GOT3 (cell line): Measurements from ENCODE around the gene CCDC69.
"Not testable (repeated sequence)": the region's sequence is repeated elsewhere in the genome, so short reads cannot be mapped to it uniquely, and the experiment has no call there.

Experiments used
- DNase-seq: peaks from one replicate; lab custom pipeline; 2025; ENCODE audit warnings: mixed read lengths; lab: John Stamatoyannopoulos, UW

The CCDC69 gene

DNA sequence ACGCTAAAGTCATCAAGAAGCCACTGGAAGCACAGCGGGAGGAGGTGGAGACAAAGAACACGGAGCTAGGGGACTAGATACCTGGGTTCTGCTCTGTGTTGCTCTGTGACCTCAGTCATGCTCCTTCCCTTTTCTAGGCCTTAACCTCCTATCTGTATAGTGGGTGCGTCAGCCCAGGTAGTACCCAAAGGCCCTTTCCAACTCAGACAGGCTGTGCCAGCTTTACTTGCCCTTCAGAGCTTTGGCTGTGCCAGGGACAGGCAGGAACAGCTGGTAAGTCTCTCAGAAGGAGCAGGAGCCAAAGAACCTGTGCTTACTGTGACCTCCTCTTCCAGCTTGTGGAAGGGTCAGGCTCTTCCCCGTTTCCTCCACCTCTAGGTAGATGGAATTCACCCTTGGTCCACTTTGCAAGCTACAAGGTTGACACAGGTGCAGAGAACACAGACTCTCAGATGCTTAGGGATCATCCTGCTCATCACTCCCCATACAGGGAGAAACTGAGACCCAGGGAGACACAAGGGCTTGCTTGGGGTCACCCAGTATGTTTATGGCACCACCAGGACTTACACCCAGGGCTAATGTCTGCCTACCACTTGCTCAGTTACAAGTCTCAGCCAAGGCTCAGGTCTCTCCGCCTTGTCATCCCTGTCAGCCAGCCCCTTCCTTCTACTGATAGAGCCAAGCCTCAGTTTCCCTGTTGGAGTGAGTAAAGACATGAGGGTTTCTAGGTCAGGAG is 1.7 kb downstream of the CCDC69 start:
- no peak for DNase-seq

DNA sequence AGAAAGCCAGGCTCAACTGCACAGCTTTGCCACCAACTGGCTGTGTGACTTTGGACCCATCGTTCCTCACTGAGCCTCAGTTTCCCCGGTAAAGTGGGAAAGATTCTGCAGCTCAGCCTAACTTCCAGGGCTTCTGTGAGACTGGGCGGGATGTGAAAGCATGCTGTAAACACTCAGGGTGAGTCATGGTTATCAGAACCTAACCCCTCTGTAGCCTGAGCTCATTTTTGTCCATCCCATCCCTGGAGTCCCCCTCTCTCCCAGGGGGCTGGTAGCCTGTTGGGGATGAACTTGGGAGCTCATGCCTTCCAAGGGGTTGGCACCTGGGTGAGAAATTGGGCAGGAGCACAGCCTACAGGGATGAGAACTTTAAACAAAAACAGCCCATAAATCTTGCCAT is 2.3 kb downstream of the CCDC69 start:
- no peak for DNase-seq

- no peak for DNase-seq
Measured at GRCh38 chr5:151219789-151220188, 4.1 kb downstream of the CCDC69 start.

DNA sequence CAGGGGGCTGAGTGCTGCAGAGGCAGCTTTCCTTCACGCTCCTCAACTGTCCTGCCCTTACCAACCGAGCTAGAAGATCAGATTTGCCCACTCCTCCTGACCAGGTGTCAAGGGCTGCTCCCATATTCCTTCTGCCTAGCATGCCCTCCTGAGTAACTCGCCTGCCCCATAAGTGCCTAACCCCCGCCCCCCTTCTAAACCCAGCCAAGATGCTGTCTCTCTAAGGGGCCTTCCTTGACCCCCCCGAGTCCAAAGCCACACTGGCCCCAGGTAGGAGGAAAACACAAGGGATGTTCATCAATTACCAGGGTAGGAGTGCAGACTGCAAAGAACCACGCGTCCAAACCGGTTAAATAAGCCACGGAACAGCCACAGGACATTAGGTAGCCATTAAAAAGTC is 4.8 kb downstream of the CCDC69 start:
- no peak for DNase-seq

- DNase-seq: no peak
Measured at GRCh38 chr5:151218177-151218576, 5.7 kb downstream of the CCDC69 start.

DNA sequence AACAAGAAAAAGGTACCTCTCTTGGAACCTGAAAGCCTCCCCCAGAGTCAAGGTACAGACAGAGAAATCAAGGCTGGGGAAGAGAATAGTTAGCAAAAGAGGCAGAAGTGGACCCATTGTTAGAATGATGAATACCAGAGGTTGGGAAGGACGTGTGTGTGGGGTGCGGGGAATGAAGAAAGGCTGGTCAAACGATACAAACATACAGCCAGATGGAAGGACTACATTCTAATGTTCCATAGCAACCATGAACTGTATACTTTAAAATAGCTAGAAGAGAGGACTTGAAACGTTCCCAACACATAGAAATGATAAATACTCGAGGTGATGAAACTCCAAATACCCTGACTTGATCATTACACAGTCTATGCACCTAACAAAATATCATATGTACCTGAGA is 7.1 kb downstream of the CCDC69 start:
- DNase-seq: no peak

- no peak for DNase-seq
Measured at GRCh38 chr5:151215546-151215880, 8.4 kb downstream of the CCDC69 start.

GRCh38 chr5:151214614-151215545 is 9.0 kb downstream of the CCDC69 start:
- no peak for DNase-seq

DNA sequence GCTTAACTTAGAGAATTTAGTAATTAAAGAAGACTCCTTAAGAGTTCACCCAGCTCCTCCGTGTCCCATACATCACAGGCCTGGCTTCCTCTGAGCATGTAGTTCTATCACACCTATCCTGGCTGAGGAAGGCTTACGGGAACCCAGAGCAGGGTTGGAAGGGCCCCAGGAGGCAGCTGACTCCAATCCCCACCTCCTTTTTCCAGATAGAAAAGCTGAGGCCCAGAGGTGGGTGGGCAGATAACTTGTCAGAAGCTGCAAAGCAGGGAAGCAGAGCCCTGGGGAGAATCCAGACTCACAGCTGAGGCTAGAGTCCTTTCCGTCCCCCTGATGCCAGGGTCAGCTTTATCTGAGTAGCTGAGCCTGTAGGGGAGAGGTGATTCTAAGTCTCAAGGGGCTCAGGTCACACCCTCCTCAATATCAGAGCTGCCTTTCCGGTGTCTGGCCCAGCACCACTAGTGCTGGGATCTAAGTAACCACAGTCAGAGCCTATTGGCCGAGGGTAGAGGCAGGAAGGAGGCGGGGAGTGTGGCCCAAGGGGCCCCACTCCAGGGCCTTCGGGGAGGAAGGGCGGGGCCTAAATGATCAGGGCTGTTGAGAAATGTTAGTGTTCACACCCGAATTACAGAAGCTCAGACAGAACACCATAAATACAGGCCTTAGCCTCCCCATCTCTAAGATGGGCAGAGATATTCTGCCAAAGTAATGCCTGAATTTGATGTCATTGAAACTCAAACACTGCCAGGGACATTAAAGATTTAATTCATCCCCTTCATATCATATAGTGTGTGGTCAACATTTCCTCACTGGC is 9.9 kb downstream of the CCDC69 start:
- no peak for DNase-seq

DNA sequence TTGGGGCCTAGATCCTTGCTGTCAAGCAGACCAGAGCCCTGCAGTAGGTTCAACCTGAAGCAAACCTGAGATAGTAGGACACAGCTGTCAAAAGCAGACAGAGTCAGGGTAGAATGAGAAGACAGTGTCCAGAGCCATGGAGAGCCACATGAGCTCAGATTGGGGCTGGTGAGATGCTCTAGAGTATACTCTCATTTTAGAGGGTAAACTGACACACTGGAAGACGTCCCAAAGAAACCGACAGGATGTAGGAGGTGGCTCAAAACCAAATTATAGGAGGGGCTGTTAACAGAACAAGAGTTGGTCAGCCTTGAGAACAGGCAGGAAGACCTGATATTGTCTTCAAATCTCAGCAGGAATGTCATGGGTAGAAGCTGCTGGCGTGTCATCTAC is 11.5 kb downstream of the CCDC69 start:
- DNase-seq: no peak

- DNase-seq: no peak
Measured at GRCh38 chr5:151208481-151208914, 15.4 kb downstream of the CCDC69 start.

DNA sequence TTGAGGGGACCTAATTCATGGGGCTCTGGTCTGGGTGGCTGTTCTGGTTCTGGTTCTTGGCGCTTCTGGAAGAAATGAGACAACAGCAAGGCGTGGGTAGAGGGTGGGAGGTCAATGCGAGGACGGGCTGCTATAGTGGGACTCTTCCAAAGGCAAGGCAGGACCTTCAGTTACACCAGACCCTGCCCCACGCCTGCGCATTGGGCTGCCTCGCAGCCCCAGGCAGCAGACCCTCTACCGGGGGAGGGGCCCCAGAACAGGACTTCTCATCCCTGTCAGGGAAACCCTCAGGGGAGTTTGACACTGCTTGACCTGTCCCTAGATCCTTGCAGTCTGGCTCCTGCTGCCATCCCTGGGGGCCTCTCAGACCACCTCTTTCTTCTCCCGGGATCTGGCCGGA is 18.5 kb downstream of the CCDC69 start:
- DNase-seq: no peak

DNA sequence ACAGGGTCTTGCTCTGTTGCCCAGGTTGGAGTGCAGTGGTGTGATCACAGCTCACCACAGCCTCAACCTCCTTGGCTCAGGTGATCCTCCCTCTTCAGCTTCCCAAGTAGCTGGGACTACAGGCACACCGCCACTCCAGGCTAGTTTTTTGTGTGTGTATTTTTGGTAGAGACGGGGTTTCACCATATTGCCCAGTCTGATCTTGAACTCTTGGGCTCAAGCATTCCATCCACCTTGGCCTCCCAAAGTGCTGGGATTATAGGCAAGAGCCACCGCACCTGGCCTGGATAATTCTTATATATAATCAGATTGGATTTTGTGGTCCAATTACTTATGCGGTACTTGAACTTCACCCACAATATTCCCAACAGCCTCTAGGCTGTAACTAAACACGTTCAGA is 19.8 kb downstream of the CCDC69 start:
- no peak for DNase-seq

DNA sequence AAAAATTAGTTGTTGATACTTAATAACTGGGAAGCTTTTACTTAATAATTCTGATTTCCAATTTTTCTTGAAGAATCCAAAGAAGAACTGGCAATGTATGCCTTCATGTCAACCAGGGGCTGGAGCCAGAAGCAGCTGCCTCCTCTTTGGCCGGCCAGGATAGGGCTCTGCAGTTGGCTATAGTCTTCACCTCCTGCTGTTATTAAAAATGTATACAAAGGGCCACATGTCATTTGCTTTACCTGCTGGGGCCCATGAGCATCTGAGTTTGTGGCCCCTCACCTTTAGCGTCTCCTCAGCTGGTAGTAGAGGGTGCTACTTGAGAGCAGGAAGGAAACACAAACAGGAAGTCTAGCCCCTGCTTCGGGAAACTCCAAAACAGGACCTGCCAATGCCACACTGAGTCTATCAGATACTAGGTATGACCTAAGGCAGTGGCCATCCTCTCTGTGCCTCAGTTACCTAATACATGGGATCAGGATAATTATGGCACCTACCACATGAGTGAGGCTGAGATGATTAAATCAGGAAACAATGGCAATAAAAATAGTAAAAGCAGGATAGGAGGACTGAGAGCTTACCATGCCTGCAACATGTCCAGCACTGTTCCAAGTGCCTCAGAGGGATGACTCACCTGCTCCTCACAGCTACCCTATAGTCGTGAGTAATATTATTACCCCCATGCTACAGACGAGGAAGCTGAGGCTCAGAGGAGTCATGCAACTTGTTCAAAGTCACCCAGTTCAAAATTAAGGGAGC is 21.3 kb downstream of the CCDC69 start:
- DNase-seq: no peak

DNA sequence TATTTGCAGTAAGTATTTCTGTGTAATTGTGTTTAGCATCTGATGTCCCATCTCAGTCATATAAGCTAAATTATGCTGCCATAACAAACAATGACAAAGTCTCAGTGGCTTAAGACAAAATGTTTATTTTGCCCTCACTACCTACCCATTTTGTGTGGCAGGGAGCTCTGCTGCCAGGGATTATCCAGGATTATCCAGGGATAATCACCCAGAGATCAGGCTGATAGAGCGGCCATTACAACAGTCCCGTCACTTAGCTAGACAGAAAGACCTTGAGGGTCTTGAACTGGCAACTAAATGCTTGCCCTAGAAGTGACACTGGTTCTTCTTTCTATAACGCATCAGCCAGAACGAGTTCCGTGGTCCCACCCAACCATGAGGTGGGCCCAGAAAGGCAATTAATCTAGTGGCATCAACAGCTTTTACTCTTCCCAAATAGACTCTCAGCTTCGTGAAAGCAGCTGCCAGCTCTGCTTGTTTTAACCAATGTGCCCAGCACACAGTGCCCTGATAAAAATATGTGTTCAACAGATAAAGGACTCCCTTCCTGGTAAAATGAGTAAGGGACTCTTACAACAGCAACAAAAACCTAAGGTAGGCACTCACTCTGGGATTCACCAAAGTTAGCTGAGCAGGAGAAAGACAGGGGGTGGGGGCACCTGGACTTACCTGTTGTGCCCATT is 22.8 kb downstream of the CCDC69 start:
- no peak for DNase-seq

DNA sequence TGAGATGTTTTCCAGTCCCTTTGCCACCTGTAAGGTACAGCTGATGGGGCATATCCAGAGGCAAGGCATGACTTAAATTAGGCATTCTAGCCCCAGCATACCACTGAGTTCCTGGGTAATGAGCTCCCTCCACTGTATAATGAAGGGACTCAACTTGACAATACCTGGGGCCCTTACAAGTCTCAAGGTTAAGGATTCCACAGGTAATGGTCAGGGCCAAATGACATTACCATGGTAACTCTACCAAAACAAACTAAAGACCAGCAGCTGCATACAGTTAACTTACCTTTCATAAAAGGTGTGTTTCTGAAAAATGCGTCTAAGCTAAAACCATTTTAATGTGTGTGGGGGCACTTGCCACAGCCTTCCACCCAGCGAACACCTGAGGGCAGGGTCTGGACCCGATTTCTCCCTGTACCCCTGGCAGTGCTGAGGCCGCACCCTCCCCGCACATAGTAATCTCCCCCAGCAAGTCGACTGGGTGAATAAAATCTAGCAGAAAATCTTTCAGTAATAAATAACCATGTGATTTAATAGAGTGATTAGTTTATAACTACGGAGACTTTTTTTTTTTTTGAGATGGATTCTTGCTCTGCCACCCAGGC is 24.2 kb downstream of the CCDC69 start:
- DNase-seq: no peak

GRCh38 chr5:151198861-151199260 is 25.0 kb downstream of the CCDC69 start:
- no peak for DNase-seq

DNA sequence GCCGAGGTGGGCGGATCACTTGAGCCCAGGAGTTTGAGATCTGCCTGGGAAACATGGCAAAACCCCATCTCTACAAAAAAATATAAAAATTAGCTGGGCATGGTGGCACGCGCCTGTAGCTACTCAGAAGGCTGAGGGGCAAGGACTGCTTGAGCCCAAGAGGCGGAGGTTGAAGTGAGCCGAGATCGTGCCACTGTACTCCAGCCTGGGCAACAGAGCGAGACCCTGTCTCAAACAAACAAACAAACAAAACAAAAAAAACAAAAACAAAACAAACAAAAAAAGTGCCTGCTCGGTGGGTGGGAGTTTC is 26.6 kb downstream of the CCDC69 start:
- DNase-seq: not testable (repeated sequence)

DNA sequence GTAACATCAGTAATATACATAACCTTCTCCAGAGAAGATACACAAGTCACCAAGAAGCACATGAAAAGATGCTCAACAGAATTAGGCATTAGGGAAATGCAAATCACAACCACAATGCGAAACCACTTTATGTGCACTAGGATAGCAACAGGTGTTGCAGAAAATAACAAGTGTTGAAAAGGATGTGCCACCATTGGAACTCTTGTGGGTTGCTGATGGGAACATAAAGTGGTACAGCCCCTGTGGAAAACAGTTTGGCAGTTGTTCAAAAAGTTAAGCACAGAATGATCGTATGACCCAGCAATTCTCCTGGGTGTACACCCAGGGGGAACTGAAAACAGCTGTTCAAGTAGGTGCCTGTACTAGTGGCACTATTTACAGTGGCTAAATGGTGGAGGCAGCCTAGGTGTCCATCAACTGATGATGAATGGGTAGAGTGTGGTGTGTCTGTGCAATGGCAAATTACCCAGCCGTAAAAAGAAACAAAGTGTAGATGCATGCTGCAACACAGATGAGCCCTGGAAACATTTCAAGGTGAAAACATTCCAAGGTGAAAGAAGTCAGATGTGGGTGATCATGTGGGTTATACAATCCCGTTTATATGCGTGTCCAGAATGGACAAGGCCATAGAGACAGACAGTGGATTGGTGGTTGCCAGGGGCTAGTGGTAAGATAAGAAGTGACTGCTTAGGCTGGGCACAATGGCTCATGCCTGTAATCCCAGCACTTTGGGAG is 27.2 kb downstream of the CCDC69 start:
- DNase-seq: no peak

DNA sequence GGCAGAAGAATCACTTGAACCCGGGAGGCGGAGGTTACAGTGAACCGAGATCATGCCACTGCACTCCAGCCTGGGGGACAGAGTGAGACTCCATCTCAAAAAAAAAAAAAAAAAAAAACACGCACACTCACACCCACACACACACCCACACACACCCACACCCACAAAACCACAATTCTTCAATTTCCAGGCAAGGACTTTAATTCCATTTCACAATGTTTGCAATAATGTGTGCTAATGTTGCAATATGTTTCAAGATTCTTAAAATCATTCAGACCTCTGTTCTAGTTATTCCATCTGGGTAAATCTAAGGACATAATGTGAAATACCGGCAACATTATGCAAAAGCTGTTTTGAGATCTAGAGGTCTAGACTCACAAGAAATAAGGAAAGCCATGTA is 28.3 kb downstream of the CCDC69 start:
- no peak for DNase-seq
